ENCODE data around the gene RPS19BP1.

RPS19BP1 gene

GRCh38 chr22:39558950-39559349 lies 26.4 kb upstream of the RPS19BP1 start:
- no peak for DNase-seq

- DNase-seq, result no peak
Measured at GRCh38 chr22:39558254-39558727, 25.7 kb upstream of the RPS19BP1 start.

GRCh38 chr22:39556970-39557841 lies 24.7 kb upstream of the RPS19BP1 start:
- peak; percentile 46 to 49 for DNase-seq

- no peak for DNase-seq
Measured at GRCh38 chr22:39554151-39554550, 21.6 kb upstream of the RPS19BP1 start.

GRCh38 chr22:39553429-39553828 lies 20.9 kb upstream of the RPS19BP1 start:
- DNase-seq, result no peak

GRCh38 chr22:39547587-39547947 lies 15.0 kb upstream of the RPS19BP1 start:
- no peak for DNase-seq

GRCh38 chr22:39546889-39547586 lies 14.5 kb upstream of the RPS19BP1 start:
- no peak for DNase-seq

GRCh38 chr22:39545386-39546365 lies 13.1 kb upstream of the RPS19BP1 start:
- DNase-seq, result peak; percentile 30 to 68

GRCh38 chr22:39543095-39543494 lies 10.5 kb upstream of the RPS19BP1 start:
- no peak for DNase-seq

- DNase-seq, result no peak
Measured at GRCh38 chr22:39537975-39538374, 5.4 kb upstream of the RPS19BP1 start.

- no peak for DNase-seq
Measured at GRCh38 chr22:39536711-39537110, 4.2 kb upstream of the RPS19BP1 start.

- DNase-seq, result no peak
Measured at GRCh38 chr22:39535831-39536449, 3.4 kb upstream of the RPS19BP1 start.

- no peak for DNase-seq
Measured at GRCh38 chr22:39535357-39535725, 2.8 kb upstream of the RPS19BP1 start.

- peak; percentile 75 to 78 for DNase-seq
Measured at GRCh38 chr22:39534591-39535356, 2.2 kb upstream of the RPS19BP1 start.

- no peak for DNase-seq
Measured at GRCh38 chr22:39534092-39534506, 1.6 kb upstream of the RPS19BP1 start.

GRCh38 chr22:39530692-39531331 lies 1.7 kb downstream of the RPS19BP1 start:
- peak in 1 of 2 donors; percentile 52 for DNase-seq

- no peak for DNase-seq
Measured at GRCh38 chr22:39530116-39530515, 2.4 kb downstream of the RPS19BP1 start.

- no peak for DNase-seq
Measured at GRCh38 chr22:39529487-39529851, 3.1 kb downstream of the RPS19BP1 start.

- peak; percentile 92 to 93 for DNase-seq
Measured at GRCh38 chr22:39528681-39529486, 3.7 kb downstream of the RPS19BP1 start.

- DNase-seq, result no peak
Measured at GRCh38 chr22:39528080-39528661, 4.4 kb downstream of the RPS19BP1 start.

Data from CD4-positive, alpha-beta T cell treated with Interleukin-4 for 1 hour (primary cell).